Progenitor cell of endocrine pancreas (in vitro differentiated cells): ENCODE data around the gene TP53RK. TPM values are rescaled to one million over a fixed set of nuclear protein-coding genes. Genes with fewer than 3 reads are reported as not detected.

Experiments
- DNase-seq: peaks from one replicate; pipeline ENCODE4 v3.0.0; 2021; ENCODE audit warnings: low spot score; ENCODE audit not compliant: unreplicated experiment
- H3K27ac Mint-ChIP-seq: 2 replicates; pipeline ENCODE4 v1.8.0; 2021; ENCODE audit warnings: mild to moderate bottlenecking, moderate library complexity, mixed read lengths
- H3K27me3 Mint-ChIP-seq: 2 replicates; pipeline ENCODE4 v1.8.0; 2021; ENCODE audit warnings: mixed read lengths
- H3K36me3 Mint-ChIP-seq: 2 replicates; pipeline ENCODE4 v1.8.0; 2022; ENCODE audit warnings: mixed read lengths; ENCODE audit not compliant: insufficient read depth
- H3K4me1 Mint-ChIP-seq: 2 replicates; pipeline ENCODE4 v1.8.0; 2021; ENCODE audit warnings: low read depth, mixed read lengths
- H3K4me3 Mint-ChIP-seq: 2 replicates; pipeline ENCODE4 v1.8.0; 2021; ENCODE audit warnings: low read depth, mild to moderate bottlenecking, moderate library complexity, mixed read lengths
- H3K9me3 Mint-ChIP-seq: 2 replicates; pipeline ENCODE4 v1.8.0; 2021; ENCODE audit warnings: low read depth, mixed read lengths
- total RNA-seq: library from RNA; stranded (reverse); gene quantifications from 2 replicates; pipeline ENCODE4 v1.2.1, GENCODE V29; 2021
- TF ChIP-seq, protein P1 (sequence below): fragments of 200-600 bp; sonication (generic); IDR thresholded peaks from one replicate; pipeline ENCODE4 v1.5.0; 2021; ENCODE audit warnings: antibody characterized with exemption, mild to moderate bottlenecking; ENCODE audit not compliant: unreplicated experiment

TP53RK gene
- total RNA-seq, 1 donor from 2014 or later = 11.5 TPM

DNA sequence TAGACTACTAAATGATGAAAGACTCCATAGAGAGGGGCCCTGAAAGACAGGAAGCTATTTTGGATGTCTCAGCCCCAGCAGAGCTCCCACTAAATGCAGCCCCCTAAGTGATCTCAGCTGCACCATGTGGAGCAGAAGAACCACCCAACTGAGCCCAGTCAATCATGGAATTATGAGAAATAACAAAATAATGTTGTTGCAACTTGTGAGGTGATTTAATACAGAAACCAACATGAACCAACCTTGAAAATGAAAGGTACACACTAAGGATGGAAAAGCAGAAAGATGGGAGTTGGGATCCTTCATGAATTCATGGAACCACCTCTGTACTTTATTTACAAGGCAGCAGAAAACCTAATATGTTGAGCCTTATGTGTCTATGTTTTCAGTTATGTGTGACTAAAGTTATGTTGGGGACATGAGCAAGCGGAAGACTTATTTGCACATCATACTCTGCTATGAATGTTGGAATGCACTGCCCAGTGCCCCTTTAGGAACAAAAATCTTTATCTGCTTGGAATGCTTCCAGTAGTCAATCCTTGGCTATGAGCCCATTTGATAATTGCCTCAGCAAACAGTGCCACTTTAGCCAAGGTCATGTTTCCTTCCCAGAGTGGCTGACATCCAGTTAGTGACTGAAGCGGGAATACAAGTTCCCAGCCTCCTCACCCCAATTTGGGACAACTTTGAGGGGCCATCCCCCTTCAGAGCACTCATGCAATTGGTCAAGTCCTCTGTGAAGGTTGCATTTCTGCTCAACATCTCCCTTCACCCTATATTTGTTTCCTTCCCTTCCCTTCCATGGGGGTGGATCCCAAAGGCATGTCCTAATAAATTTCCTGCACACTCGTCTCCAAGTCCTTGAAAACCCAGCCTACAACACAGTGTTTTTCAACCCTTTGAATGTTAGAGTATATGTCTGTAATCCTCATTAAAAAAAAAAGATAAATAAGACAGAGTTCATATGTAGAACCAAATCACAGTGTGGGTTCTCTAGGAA lies 18.4 kb downstream of the TP53RK start:
- Mint-ChIP-seq H3K9me3 (peaks cover 6% of the 10 kb centered on the region), H3K27ac (no peak overlapping the region), H3K36me3 (peaks cover 5% of the 10 kb centered on the region), H3K27me3 (no peaks in the 10 kb centered on the region), H3K4me1 (no peaks in the 10 kb centered on the region), H3K4me3 (no peak overlapping the region)
- DNase-seq = no peak
- TF ChIP-seq, protein P1, sequence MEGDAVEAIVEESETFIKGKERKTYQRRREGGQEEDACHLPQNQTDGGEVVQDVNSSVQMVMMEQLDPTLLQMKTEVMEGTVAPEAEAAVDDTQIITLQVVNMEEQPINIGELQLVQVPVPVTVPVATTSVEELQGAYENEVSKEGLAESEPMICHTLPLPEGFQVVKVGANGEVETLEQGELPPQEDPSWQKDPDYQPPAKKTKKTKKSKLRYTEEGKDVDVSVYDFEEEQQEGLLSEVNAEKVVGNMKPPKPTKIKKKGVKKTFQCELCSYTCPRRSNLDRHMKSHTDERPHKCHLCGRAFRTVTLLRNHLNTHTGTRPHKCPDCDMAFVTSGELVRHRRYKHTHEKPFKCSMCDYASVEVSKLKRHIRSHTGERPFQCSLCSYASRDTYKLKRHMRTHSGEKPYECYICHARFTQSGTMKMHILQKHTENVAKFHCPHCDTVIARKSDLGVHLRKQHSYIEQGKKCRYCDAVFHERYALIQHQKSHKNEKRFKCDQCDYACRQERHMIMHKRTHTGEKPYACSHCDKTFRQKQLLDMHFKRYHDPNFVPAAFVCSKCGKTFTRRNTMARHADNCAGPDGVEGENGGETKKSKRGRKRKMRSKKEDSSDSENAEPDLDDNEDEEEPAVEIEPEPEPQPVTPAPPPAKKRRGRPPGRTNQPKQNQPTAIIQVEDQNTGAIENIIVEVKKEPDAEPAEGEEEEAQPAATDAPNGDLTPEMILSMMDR = no peak

DNA sequence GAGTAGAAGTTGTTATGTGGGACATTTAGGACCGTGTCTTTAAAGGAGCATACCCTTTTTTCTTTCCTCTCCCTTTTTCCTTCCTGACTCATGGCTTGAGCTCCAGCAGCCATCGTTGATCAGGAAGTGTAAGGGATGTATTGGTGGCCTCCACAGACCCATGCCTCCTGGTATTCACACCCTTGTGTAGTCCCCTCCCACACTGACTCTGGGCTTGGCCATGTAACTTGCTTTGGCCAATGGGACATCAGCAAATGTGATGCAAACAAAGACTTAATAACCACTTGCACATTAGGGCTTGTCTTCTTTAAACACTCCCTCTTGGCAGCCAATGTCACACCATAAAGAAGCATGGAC lies 19.0 kb downstream of the TP53RK start:
- Mint-ChIP-seq H3K36me3 (peaks cover 5% of the 10 kb centered on the region), H3K4me3 (no peak overlapping the region), H3K27ac (no peak overlapping the region), H3K9me3 (peaks cover 6% of the 10 kb centered on the region), H3K4me1 (no peaks in the 10 kb centered on the region), H3K27me3 (no peaks in the 10 kb centered on the region)
- DNase-seq = no peak
- TF ChIP-seq, protein P1 = no peak

DNA sequence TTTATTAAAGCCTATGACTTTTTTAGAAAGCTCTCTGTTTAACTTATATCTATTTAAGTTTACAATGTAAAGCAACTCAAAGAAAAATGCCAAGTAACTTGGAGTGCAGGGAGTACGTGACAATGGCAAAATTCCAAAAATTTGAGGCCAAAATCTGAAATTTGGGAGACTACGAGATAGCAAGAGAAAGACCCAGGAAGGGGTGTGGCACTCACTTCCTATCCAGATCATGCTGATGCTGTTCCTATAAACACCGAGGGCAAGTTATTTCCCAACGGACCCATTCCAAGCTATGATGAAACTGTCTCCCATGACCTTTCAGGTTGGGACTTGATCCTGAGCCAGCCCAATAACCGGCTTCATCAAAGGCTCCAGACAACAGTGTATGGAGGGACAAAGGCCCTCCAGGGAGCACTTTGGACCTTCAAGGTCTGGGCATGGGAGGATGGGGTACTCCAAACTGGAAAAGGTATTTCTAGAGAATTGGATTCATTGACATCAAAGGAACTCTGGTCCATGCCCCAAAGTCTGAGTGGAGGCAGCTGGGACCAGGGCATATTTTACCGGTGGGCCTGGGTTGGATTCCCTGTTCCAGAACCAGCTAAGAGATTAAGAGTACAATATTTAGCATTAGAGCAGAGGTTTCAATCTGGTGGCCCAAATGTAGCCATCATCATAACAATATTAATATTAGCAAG lies 22.3 kb downstream of the TP53RK start:
- no peaks in the 10 kb centered on the region for H3K27me3 Mint-ChIP-seq
- TF ChIP-seq, protein P1 = no peak
- H3K9me3 Mint-ChIP-seq = peaks cover 6% of the 10 kb centered on the region
- no peaks in the 10 kb centered on the region for H3K4me1 Mint-ChIP-seq
- DNase-seq = no peak
- H3K36me3 Mint-ChIP-seq = peaks cover 5% of the 10 kb centered on the region
- no peak overlapping the region for H3K27ac Mint-ChIP-seq
- no peak overlapping the region for H3K4me3 Mint-ChIP-seq

DNA sequence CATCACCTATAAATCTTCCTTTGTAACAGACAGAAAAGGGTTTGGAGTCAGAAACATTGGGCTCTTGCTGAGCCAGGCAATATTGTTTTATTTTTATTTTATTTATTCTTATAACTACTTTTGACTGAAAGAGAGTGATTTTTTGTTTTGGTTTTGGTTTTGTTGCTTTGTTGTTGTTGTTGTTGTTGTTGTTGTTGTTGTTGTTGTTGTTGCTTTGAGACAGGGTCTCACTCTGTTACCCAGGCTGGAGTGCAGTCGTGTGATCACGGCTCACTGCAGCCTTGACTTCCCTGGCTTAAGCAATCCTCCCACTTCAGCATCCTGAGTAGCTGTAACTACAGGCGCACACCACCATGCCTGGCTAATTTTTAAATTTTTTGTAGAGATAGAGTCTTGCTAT lies 22.9 kb downstream of the TP53RK start:
- no peak for DNase-seq
- no peak overlapping the region for H3K27ac Mint-ChIP-seq
- H3K9me3 Mint-ChIP-seq = peaks cover 6% of the 10 kb centered on the region
- no peak overlapping the region for H3K4me3 Mint-ChIP-seq
- peaks cover 5% of the 10 kb centered on the region for H3K36me3 Mint-ChIP-seq
- H3K27me3 Mint-ChIP-seq = no peaks in the 10 kb centered on the region
- TF ChIP-seq, protein P1 = no peak
- H3K4me1 Mint-ChIP-seq = no peaks in the 10 kb centered on the region

DNA sequence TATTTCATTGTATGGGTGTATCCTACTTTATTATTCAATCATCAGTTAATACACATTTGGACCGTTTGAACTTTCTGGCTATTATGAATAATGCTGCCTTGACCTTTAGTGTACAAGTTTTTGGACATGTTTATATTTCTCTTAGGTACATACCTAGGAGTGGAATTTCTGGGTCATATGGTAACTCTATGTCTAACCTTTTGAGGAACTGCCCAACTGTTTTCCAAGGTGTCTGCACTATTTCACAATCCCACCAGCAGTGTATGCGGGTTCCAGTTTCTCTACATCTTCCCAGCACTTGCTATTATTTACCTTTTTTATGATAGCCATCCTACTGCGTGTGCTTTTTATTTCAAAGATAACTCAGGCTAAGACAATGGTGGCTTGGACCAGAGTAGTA lies 23.6 kb downstream of the TP53RK start:
- no peaks in the 10 kb centered on the region for H3K4me1 Mint-ChIP-seq
- H3K27me3 Mint-ChIP-seq = no peaks in the 10 kb centered on the region
- H3K36me3 Mint-ChIP-seq = peaks cover 10% of the 10 kb centered on the region
- TF ChIP-seq, protein P1 = no peak
- H3K4me3 Mint-ChIP-seq = no peak overlapping the region
- H3K27ac Mint-ChIP-seq = no peak overlapping the region
- no peak for DNase-seq
- peaks cover 9% of the 10 kb centered on the region for H3K9me3 Mint-ChIP-seq
